Stimulated activated CD4-positive, alpha-beta T cell treated with anti-CD3 and anti-CD28 coated beads, TNF-alpha, amount 100 ng/mL, for 48 hours (primary cell): ENCODE results near the gene FBXO2.

ENCODE experiments used
- DNase-seq, 3 donors: peaks; one replicate each; pipeline ENCODE4 v3.0.0-alpha.2; 2020; ENCODE audit warnings: low read depth in 3 of 3

Gene FBXO2

GRCh38 chr1:11654137-11654938, at the start of gene FBXO2, which contains the start of gene FBXO44:
Gene FBXO2 (minus strand): TSS chr1:11654429. CDS start chr1:11654340, 89 bp downstream.
Gene FBXO44 (plus strand): TSS chr1:11654877. CDS start chr1:11655836, 959 bp downstream.
- DNase-seq = peak; percentile 38 to 70 (median 51)

DNA sequence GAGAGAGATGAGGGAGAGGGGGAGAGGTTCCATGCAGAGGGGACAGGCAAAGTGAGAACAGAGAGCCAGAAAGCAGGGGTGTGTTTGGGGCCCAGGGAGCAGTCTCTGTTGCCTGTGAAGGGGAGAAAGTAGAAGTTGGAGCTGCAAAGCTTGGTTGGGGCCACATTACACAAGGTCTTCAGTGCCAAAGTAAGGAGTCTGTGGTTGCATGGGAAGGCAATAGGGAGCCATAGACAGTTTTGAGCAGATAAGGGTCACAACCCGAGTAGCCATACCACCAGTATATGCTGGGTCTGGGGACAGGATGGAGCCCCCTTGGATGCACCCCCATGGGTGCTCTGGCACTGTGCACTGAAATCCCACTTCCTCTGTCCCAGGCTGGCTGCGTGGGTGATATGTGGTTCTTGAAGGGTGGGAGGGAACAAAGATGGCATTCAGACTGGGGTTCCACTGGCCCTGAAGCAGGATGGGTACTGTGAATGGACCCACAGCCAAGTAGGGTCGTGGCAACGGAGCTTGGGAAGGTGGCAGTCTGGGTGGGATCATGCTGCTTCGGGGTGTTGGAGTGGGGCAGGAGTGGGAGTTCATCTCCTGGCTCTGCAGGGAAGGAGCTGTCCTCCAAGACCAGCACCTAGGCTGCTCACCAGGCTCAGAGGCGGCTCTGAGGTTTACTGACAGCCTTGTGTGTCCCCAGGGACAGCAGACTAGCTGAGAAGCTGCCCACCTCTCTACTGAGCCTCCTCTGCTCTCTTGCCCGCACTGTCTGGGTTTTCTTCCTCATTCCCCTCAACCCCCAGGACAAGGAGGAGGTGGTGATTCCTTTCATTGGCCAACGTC, 49.3 kb upstream of the FBXO2 start:
- DNase-seq = no peak

DNA sequence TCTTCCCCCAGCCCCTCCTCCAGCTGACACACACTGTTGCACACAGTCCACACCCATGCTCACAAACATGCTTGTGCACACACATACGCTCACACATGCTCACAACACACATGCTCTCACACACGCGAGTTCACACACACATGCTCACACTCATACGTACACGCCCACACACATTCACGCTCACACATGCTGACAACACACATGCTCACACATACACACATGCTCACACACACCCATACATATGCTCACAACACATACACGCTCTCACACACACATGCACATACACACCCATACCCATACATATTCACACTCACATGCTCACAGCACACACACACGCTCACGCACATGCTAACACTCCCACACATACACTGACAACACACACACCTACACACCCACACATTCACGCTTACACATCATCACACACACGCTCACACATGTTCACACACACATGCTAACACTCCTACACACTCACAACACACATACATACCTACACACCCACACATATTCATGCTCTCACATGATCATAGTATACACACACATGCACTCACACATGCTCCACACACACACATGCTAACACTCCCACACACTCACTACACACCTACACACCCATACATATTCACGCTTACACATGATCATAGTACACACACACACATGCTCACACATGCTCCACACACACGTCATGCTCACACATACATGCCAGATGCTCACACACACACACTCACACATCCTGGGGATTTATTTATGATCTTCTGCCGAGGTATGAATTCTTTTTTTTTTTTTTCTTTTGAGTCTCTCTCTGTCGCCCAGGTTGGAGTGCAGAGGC, 48.0 kb upstream of the FBXO2 start:
- no peak for DNase-seq

GRCh38 chr1:11701551-11701961, 47.3 kb upstream of the FBXO2 start:
- DNase-seq = no peak

DNA sequence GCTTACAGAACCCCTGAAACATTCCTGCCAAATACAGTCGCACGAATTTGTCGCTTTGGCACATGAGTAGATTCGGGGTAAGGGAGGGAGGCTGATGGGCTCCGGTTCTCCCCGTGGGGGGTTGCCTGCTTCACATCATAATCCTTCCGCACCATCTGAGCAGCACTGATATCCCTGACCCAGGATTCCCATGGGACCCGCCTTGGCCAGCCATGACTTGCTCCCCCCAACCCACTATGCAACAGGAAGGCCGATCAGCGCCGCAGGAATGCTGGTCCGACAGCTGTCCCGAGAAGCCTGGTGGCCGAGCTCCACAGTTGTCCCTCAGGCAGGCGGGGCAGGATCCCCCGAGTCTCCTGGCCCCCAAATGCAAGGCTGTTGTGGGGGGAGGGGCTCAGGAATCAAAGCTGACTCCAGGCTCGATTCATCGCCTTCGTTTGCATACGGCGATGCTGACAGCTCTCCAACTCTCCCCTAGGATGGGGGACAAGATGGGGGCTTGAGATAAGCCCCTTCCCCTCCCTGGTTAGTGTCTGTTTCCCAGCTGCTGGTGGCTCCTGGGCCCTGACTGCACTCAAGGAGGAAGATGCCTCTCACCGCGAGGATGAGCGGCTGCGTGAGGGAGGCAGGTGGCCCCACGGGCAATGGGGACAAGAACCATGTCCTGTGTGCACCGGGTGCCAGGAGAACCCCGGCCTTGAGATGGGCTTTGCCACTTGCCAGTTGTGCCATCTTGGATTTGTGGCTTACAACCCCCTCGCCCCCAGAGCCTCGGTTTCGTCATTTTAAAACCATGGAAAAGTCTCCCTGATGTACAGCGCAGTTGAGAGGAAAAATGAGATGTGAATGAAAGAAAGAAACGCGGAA, 46.6 kb upstream of the FBXO2 start:
- no peak for DNase-seq

- DNase-seq = no peak
Measured at GRCh38 chr1:11697893-11698210, 43.6 kb upstream of the FBXO2 start.

- no peak for DNase-seq
Measured at GRCh38 chr1:11697188-11697892, 43.1 kb upstream of the FBXO2 start.

DNA sequence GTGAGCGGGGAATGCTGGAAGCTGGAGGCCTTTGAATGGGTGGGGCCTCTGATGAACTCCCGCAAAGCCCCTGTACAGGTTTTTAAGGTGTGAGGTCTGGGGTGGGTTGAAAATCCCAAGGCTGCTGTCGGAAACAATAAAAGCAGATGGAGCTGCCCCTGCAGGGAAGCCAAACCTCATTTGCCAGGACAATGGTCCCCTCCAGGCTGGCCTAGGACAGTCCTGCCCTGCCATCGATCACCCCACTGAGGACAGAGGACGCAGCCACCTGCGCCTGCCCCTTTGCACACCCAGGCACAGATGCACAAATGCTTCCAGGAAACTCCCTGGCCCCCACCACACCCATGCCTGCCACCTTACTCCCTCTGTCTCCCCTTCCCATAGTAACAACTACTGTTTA, 41.6 kb upstream of the FBXO2 start:
- DNase-seq = no peak

DNA sequence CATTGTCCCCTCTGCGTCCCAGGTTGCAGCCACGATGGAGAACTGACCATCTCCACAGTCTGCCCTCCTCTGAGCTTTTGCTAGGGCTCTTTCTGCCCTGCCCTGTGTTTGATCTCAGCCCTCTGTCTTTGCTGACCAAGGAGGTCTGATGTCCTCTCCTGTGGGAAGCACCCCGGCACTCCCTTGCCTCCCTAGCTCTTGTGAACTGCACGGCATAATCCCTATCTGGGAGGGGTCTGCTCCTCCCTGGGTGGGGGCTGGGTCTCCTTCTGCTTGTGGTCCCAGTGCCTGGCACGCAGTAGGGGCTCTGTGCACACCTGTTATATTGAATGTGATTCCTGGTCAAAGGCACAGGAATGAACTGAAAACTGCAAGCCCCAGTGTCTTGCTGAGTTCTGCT, 39.7 kb upstream of the FBXO2 start:
- DNase-seq = no peak

DNA sequence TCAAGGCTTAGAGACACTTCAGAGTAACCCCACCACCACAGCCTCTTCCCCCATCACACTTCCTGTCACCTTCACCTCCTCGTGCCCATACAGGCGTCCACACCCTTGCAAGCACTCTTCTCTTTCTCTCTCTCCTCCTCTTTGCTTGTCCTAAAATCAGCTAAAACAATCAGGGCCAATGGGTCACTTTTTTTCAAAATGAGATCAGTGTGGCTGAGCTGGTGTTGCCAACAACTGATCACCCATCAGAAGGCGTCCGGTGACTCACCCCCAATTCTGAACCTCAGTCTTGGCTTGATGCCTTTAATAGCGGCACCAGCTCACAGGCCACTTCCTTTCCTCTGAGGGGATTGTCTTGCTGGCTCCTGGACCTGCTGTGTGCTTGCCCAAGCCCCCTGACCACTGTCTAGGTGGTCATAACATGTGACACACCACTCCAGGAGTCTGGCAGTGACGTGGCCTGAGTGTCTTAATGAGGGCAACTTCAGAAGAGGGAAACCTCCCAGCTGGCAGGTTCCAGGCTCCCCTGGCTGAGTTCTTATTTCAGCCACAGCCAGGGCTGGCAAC, 38.9 kb upstream of the FBXO2 start:
- DNase-seq = peak in 2 of 3 donors; percentile 12 to 32

DNA sequence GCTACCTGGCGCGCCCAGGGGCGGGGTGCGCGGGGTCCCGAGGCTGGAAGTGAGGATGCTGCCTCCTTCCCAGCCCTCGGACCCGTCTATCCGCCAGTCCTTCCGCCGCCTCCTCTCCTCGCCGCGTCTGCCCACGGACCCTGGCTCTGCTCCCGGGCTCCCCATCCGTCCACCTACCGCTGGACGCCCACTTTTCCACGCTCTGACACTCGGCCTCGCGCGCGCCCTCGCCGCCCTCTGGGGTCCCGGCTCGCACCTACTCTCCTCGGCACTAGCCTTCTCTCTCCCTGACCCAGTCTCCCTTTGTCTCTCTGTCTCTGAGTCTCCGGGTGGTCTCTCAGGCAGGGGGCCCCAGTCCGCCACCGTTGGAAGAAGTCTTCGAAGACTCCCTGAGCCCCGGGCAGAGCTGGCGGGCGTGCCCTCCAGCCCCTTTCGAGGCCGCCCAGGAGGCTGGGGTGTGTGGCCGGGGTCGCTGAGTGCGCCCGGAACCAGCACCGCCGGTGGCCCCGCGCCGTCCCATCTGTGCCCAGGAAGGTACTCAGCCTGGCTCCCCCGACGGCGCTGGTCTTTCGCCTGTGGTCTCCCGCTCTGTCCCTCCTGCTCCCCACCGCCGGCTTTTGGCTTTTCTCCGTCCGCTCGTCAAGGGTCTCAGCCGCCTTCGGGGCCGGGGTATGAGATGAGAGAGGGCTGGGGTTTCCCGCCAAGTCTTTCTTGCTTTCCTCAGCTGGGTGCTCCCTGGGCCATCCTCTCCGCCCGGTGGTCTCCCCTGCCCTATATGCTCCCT, 37.9 kb upstream of the FBXO2 start:
- no peak for DNase-seq

- no peak for DNase-seq
Measured at GRCh38 chr1:11691302-11691914, 37.2 kb upstream of the FBXO2 start, which contains the start of gene DRAXIN. Gene DRAXIN (plus strand): TSS chr1:11691710. CDS start chr1:11706259, 14,549 bp downstream.

GRCh38 chr1:11690397-11691301, 36.4 kb upstream of the FBXO2 start:
- DNase-seq = no peak

- no peak for DNase-seq
Measured at GRCh38 chr1:11688506-11688905, 34.3 kb upstream of the FBXO2 start.

DNA sequence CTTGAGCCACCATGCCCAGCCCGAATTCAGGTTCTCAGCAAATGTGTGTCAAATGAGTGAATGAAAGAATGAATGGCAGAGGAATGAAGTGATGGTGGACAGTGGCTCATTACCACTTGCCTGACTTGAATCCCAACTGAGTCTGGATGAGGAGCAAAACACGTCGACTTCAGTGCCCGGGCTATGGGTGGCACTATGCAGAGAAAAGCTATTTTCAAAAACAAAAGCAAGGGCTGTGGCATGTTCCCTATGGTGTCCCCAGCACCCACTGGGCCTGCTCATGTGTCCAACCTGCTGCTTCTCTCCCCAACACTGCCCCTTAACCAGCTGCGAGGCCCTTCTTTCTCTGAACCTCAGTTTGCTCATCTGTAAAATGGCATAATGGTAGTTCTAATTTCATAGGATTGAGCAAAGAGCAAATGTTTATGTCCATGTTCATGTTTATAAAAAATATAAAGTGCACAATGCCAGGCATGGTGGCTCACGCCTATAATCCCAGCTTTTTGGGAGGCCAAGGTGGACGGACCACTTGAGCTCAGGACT, 31.1 kb upstream of the FBXO2 start:
- DNase-seq = no peak

DNA sequence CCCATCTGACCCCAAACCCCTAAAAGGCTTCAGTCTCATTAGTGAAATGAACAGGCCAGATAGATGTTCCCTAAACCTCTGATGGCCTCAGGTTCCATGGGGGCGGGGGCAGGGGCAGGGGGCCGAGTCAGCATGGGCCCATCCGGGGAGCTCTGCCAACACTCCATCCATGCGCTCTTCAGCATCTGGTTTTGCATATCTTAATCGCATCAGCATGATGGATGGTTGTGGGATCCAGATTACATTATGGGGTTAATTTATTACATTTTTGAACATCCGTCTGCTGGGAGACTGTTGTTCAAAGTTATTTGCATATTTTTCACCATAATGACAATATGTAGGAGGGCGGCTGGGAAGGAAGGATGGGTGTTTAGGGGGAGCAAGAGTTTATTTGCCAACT, 29.8 kb upstream of the FBXO2 start:
- no peak for DNase-seq

DNA sequence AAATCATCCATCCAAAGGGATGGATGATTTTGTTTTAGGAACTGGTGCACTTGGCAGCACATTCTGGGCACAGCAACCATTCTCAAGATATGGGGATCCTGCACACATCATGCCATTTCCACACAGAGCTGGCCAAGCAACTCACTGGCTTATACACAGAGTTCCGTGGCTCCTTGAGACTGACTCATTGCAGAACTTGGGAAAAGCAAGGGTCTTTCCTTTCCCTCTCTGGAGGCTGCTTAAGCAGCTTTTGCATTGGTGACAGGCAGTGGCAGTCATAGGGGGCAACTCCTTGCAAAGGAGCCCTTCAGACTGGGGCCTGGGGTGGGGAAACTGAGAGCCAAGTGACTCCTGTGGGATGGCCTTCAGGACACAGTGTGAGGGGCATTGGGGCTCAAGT, 28.6 kb upstream of the FBXO2 start:
- no peak for DNase-seq
